ENCODE measurements around the gene ATP12A.

ATP12A gene

GRCh38 chr13:24668955-24669582 is 11.1 kb upstream of the ATP12A start:
- Histone ChIP-seq H4K20me1 (ENCODE audit: low read depth, low read length) (no peaks in the 10 kb centered on the region), H3K36me3 (ENCODE audit: low read length) (no peaks in the 10 kb centered on the region), H3K9me2 (replicated peaks; ENCODE audit: insufficient read depth, low read length) (no peaks in the 10 kb centered on the region), H3K9me3 (ENCODE audit: insufficient read depth, low read length) (no peaks in the 10 kb centered on the region), H3F3A (ENCODE audit: insufficient read depth) (no peaks in the 10 kb centered on the region), H3K9ac (ENCODE audit: low read length) (no peak overlapping the region), H3K27me3 (ENCODE audit: low read length) (no peaks in the 10 kb centered on the region), H3K79me2 (ENCODE audit: insufficient read depth, low read length) (no peaks in the 10 kb centered on the region), H3K4me2 (ENCODE audit: low read depth, low read length, poor library complexity, severe bottlenecking) (no peak overlapping the region), H2AFZ (ENCODE audit: low read depth, low read length, severe bottlenecking) (no peak overlapping the region), H3K27ac (ENCODE audit: low read depth, low read length) (no peak overlapping the region), H3K4me3 (ENCODE audit: insufficient read depth, low read length, poor library complexity, severe bottlenecking) (no peak overlapping the region)
- TF ChIP-seq EZH2phosphoT487 (conservative IDR thresholded peaks at IDR 0.05; ENCODE audit: low read length), result no peak
- TF ChIP-seq CTCF (IDR thresholded peaks at IDR 0.05; ENCODE audit: insufficient read depth, low read length, poor library complexity, severe bottlenecking), result no peak

- Histone ChIP-seq H3K27ac (ENCODE audit: low read depth, low read length) (no peak overlapping the region), H3K79me2 (ENCODE audit: insufficient read depth, low read length) (no peaks in the 10 kb centered on the region), H3K36me3 (ENCODE audit: low read length) (no peaks in the 10 kb centered on the region), H3K27me3 (ENCODE audit: low read length) (no peaks in the 10 kb centered on the region), H3K9ac (ENCODE audit: low read length) (no peak overlapping the region), H2AFZ (ENCODE audit: low read depth, low read length, severe bottlenecking) (no peak overlapping the region), H3F3A (ENCODE audit: insufficient read depth) (no peaks in the 10 kb centered on the region), H3K9me3 (ENCODE audit: insufficient read depth, low read length) (no peaks in the 10 kb centered on the region), H3K4me2 (ENCODE audit: low read depth, low read length, poor library complexity, severe bottlenecking) (no peak overlapping the region), H4K20me1 (ENCODE audit: low read depth, low read length) (no peaks in the 10 kb centered on the region), H3K4me3 (ENCODE audit: insufficient read depth, low read length, poor library complexity, severe bottlenecking) (no peak overlapping the region), H3K9me2 (replicated peaks; ENCODE audit: insufficient read depth, low read length) (no peaks in the 10 kb centered on the region)
- TF ChIP-seq EZH2phosphoT487 (conservative IDR thresholded peaks at IDR 0.05; ENCODE audit: low read length), result no peak
- no peak for TF ChIP-seq CTCF (IDR thresholded peaks at IDR 0.05; ENCODE audit: insufficient read depth, low read length, poor library complexity, severe bottlenecking)
These were observed 10.0 kb upstream of the ATP12A start for GRCh38 chr13:24670174-24670573.

- Histone ChIP-seq H2AFZ (ENCODE audit: low read depth, low read length, severe bottlenecking) (no peak overlapping the region), H3K27me3 (ENCODE audit: low read length) (no peaks in the 10 kb centered on the region), H3K36me3 (ENCODE audit: low read length) (no peaks in the 10 kb centered on the region), H3K9ac (ENCODE audit: low read length) (no peak overlapping the region), H4K20me1 (ENCODE audit: low read depth, low read length) (no peaks in the 10 kb centered on the region), H3F3A (ENCODE audit: insufficient read depth) (no peaks in the 10 kb centered on the region), H3K4me2 (ENCODE audit: low read depth, low read length, poor library complexity, severe bottlenecking) (no peak overlapping the region), H3K9me3 (ENCODE audit: insufficient read depth, low read length) (no peaks in the 10 kb centered on the region), H3K27ac (ENCODE audit: low read depth, low read length) (no peak overlapping the region), H3K79me2 (ENCODE audit: insufficient read depth, low read length) (no peaks in the 10 kb centered on the region), H3K9me2 (replicated peaks; ENCODE audit: insufficient read depth, low read length) (no peaks in the 10 kb centered on the region), H3K4me3 (ENCODE audit: insufficient read depth, low read length, poor library complexity, severe bottlenecking) (no peak overlapping the region)
- TF ChIP-seq EZH2phosphoT487 (conservative IDR thresholded peaks at IDR 0.05; ENCODE audit: low read length), result no peak
- TF ChIP-seq CTCF (IDR thresholded peaks at IDR 0.05; ENCODE audit: insufficient read depth, low read length, poor library complexity, severe bottlenecking), result no peak
These were observed 9.2 kb upstream of the ATP12A start for GRCh38 chr13:24670961-24671381.
